GM19035 (cell line): ENCODE results near the gene CCDC177.
"Not testable (repeated sequence)": the region's sequence is repeated elsewhere in the genome, so short reads cannot be mapped to it uniquely, and the experiment has no call there.

Source experiments
- ATAC-seq: cut with Tn5 transposase; IDR thresholded peaks from one replicate; pipeline ENCODE4 v1.9.1; 2021; ENCODE audit not compliant: unreplicated experiment

The CCDC177 gene

DNA sequence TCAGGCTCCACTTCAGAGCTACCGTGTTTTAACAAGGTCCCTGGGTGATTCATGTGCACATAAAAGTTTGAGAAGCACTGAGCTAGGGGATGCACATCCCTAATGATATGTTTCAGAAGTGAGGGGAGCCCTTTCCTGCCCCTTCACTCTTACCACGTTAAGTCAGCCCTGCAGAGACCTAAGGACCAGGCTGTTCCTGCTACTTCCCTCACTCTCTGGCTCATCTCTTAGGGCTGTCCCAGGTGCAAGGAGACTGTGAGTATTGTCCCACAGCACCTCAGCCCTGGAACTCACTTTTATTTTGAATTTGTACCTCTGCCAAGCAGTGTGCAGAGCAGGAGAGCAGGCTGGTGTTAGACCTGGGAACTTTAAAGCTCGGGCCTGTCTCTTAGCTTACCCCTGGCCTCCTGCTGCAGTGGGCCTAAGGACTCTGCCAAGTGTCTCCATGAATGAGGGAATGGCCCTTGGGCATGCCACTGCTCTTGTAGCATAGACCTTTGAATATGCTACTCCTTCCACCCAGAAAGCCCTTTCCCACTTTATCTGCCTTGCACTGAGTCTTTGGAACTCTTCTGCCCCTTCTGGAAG, 25.7 kb upstream of the CCDC177 start:
- no peak for ATAC-seq

DNA sequence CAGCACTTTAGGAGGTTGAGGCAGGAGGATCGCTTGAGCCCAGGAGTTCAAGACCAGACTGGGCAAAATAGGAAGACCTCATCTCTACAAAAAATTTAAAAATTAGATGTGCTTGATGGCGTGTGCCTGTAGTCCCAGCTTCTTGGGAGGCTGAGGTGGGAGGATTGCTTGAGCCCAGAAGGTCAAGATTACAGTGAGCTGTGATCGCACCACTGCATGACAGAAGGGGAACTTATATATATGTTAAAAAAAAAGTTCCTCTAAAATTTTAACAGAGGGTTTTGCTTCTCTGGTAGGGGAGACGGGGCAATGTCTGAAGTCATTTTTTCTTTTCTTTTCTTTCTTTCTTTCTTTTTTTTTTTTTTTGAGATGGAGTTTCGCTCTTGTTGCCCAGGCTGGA, 24.8 kb upstream of the CCDC177 start:
- ATAC-seq = not testable (repeated sequence)

DNA sequence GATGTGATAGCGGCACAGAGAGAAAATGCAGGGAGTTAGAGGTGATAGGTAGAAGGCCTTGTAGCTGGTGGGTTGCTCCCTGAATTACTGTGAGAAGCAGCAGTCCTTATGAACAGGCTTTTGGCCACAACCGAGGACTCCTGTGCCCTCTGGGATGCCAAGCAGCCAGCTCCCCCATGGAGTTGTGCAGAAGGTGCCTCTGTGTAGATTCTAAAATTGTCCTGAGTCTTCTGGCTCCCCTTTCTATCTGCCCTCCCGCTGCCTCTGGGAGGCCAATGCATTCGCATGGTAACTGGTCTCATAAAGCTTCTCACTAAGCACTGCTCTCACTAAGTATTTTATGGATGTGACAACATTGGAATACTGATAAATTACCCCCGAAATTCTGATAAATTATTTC, 20.7 kb upstream of the CCDC177 start:
- no peak for ATAC-seq

DNA sequence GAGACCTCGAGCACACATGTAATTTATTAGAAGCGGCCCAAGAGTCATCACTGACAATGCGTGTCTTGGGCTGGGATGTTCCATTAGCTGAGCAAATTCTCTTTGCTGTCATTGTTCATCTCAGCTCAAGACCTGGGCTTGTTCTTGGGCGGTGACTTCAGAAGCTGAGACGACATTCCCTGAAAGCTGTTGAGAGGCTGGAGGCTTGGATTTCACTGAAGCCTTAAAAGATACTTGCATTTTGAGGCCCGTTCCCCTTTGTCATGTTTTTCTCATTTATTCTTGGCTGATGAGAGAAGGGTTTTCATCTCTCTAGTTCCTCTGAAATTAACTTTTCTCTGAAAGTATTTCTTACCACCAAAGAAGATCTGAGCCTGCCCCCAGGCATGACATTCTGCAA, 20.2 kb upstream of the CCDC177 start:
- ATAC-seq = no peak

DNA sequence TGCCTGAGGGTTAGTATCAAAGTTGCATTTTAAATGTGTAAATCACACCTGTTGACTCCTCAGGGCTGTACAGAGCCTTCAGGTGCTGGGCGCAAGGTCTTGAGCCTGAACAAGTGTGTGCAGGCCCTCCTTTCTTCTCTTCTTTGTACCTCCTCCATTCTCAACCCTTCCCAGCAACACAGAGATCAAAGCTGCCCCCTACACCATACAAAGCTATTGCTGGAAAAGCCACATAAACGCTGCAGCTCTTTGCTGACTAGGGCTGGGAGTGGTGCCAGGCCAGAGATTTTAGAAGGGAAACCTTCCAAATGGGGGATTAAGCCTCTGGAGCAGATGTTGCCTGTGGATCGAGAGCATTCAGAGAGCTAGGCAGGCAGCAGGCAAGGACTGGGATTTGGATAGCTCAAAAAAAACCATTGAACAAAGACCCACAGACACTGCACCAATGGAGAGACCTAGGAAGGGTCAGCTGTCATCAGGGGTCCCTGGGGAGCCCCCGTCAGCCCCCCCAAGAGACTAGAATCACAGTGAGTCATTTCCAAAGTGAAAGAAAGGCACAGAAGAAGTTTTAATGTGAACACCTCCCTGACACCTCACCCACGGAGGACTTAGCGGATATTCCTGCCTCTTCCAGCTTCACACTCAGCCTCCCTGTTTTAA, 18.5 kb upstream of the CCDC177 start:
- ATAC-seq = no peak

DNA sequence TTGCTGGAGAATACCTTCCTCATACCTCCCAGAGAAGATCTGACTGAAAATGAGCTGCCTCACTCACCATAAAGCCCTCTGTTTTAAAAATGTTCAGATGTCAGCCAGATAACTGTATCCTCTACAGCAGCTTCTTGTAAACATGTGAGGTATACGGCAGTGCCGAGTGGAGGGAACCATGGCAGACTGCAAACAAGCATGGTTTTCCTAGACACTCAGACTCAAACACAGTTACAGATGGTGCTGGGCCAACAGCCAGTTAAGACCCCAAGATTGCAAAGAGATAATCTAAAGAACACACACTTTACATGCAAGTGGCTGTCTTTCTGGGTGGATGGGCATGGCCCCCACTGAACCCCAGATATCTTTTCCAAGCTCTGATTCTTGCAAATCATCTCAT, 16.6 kb upstream of the CCDC177 start:
- ATAC-seq = no peak

- no peak for ATAC-seq
These were observed 12.7 kb upstream of the CCDC177 start for GRCh38 chr14:69587389-69587788.

DNA sequence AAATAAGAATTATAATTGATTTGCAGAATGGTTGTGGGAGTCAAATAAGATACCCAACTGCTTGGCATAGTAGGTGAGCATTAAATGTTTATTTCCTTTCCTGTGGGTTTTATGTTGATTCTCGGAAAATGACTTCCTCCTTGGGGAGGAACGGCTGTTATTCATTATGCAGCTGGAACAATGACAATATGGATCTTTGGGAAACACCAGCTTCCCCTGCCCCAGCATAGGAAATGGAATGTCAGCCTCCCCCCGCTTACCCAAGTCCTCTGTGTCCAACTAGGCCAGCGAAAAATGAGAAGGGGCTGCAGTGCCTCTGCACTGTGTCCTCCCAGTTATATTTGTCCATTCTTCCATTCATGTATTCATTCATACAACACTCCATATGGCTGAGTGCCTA, 11.7 kb upstream of the CCDC177 start:
- no peak for ATAC-seq

DNA sequence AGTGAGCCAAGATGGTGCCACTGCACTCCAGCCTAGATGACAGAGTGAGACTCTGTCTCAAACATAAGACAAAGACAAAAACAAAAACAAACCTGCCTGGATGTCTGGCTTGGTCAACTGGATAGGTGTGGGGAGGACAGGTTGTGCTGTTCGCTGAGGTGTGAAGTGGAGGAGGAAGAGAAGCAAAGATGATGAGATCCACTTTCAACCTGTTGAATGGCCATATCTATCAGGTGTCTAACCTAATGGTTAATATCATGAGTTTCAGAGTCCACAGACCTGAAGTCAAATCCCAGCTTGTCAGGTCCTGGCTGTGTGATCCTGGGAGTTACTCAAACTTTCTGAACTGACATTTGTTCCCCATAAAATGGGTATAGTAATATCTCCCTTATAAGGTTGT, 9.7 kb upstream of the CCDC177 start:
- no peak for ATAC-seq

GRCh38 chr14:69582829-69583228, 8.2 kb upstream of the CCDC177 start:
- ATAC-seq = no peak

- ATAC-seq = no peak
These were observed 7.5 kb upstream of the CCDC177 start for GRCh38 chr14:69582212-69582611.

DNA sequence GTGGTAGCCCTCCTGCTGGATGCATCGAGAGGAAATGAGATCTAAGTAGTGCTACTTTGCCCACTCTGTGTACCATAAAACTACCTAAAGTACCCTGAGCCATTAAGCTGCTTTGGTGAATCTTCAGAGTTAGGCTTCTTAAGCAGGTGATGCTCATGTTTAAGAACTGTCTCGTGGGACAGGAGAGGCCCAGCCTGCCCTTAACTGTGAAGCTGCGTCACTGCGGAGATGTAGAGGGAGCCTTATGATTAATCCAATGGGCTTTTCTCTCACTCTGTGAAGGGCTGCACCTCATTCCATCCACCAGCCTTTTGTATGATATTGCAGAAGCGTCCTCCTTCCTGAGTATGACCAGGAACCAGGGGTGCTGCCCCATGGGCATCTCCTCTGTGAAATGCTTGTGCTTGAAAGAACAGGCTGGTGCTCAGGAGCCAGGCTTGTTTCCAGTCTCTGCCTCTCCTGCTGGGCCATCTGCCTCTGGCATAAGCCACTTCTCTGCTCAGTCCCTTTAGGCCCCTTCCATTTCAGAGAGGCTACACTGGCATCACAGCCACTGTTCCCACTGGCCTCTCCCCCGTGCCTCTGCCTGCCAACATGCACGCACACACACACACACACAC, 6.8 kb upstream of the CCDC177 start:
- ATAC-seq = no peak

DNA sequence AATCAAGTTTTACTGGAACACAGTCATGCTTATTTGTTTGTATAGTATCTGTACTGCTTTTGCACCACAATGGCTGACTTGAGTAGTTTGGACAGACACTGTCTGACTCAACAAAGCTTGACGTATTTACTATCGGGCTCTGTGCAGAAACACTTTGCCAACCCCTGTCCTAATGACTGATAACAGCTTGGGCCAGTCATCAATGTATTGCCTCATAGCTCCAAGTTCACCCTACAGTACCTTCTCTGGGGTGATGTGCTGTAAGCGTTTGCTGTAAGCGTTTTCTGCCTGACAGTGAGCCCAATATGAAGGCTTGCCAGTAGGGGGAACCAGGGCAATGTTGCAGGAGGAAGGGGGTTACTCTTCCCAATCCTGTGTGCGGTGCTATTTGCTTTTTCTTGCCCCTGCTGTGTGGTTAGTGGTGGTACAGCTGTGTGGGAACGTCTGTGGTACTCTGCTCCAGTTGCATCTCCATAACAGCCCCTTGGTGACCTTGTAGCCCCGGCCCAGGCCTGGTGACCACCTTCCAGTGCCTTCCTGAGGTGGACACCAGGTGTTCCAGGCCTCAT, 5.4 kb upstream of the CCDC177 start:
- no peak for ATAC-seq

DNA sequence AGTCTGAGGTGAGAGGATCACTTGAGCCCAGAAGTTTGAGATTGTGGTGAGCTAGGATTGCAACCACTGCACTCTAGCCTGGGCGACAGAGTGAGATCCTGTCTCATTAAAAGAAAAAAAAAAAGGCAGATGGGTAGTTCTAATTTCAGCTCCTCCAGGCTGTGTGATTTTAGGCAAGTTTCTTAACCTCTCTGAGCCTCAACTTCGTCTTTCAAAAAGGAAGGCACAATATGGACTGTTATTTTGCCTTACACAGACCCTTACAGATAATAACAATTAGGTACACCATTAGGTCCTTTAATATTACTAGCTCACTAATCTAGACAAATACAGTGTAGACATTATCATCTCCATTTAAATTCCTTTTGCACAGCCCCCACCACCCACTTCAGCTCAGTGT, 4.8 kb upstream of the CCDC177 start:
- ATAC-seq = no peak

DNA sequence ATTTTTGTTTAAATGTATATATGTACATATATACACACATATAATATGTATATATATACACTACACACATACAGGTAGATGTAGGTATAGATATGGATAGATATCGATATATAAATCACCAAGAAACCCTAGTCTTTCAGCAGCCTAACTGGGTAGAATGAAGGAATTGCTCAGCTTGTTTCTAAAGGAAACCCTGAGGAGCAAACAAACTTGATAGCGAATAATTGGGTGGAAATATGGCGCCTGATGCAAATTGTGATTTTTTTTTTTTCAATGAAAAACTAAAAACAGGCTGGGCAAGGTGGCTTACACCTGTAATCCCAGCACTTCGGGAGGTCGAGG, 254 bp upstream of the CCDC177 start:
- ATAC-seq = no peak

DNA sequence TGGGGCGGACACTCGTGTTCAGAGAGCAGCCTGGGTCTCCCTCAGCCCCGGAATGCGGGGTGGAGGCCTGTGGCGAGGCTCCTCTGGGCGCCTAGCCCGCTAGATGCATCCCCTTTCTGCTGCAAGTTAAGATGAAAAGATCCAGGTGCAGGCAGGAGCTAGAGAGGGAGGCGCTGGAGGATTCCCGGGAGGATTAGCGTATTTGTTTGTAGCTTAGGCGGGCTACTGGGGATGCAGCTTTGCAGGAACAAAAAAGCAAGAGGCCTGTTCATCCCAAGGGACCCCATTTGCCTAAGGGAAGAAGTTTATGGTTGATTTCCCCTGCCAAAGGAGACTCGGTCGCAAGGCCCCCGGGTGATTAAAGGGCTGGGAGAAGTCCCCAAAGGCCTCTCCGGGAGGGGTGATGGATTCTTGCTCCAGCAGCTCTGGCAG, 824 bp downstream of the CCDC177 start:
- no peak for ATAC-seq

- ATAC-seq = no peak
These were observed 1.4 kb downstream of the CCDC177 start for GRCh38 chr14:69573205-69573830.

DNA sequence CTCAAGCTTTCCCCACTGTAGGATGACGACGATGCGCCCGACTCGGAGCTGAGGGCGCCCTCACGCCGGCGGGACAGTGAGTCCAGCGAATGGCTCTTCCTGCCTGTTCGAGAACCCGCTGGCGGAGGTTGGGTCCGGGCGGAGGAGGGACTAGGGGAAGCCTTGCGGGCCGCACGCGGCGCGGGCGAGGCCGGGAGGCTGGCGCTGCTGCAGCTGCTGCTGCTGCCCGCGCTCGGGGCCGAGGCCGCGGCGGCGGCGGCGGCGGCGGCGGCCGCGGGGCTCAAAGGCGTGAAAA, 1.9 kb downstream of the CCDC177 start:
- no peak for ATAC-seq

- ATAC-seq = no peak
These were observed 2.4 kb downstream of the CCDC177 start for GRCh38 chr14:69572030-69572840.

GRCh38 chr14:69571449-69572029, 3.1 kb downstream of the CCDC177 start:
- ATAC-seq = no peak

DNA sequence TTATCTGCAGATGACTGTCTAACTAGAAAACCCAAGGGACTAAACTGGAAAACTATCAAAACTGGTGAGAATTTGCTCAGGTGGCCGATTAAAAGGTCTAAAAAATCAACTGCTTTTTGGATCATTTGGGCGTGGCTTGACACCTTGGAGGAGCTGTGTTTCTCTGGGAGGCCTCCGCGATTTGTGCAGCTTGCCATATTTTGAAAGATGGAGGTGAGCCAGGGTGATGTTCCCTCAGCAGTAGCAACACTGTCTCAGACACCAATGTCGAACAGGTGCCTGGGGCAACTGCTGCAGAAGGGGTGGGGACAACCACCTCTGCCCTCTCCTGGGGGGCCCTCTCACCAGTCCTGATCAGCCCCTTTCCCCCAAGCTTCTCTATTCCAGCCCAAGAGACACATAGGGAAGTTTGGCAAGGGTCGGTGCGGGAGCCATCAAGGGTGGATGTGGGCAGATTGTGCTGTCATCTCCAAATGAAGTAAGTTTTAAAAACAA, 3.8 kb downstream of the CCDC177 start:
- ATAC-seq = no peak
